Vagina (tissue), 2 donors: Measurements from ENCODE around the gene GATA3. TPM values are rescaled to one million over a fixed set of nuclear protein-coding genes. Genes with fewer than 3 reads are reported as not detected.

ENCODE experiments used
- DNase-seq, 2 donors: peaks; one replicate each; pipeline ENCODE4 v3.0.0-alpha.2; 2017; ENCODE audit errors: extremely low spot score in 2 of 2
- H3K27ac ChIP-seq: fragments of 200-600 bp; sonication (generic); one replicate; pipeline ENCODE4 v1.5.1; 2019
- H3K27me3 ChIP-seq: fragments of 200-600 bp; sonication (generic); one replicate; pipeline ENCODE4 v1.5.1; 2019
- H3K36me3 ChIP-seq, 2 donors: fragments of 200-600 bp; sonication (generic); one replicate each; pipeline ENCODE4 v1.5.1; 2017 to 2019
- H3K4me1 ChIP-seq: fragments of 200-600 bp; sonication (generic); one replicate; pipeline ENCODE4 v1.5.1; 2019
- H3K4me3 ChIP-seq, 2 donors: fragments of 200-600 bp; sonication (generic); 1 replicate in 1 of 2; 2 replicates in 1 of 2; pipeline ENCODE4 v1.5.1; 2016 to 2019
- H3K9me3 ChIP-seq: fragments of 200-600 bp; sonication (generic); one replicate; pipeline ENCODE4 v1.5.1; 2019
- POLR2A ChIP-seq, 2 donors: fragments of 450-650 bp; IDR thresholded peaks; one replicate each; pipeline ENCODE4 v1.6.1; 2017; ENCODE audit warnings: antibody characterized with exemption in 2 of 2, mild to moderate bottlenecking in 2 of 2, moderate library complexity in 2 of 2
- POLR2AphosphoS5 ChIP-seq, 2 donors: sonication (generic); formaldehyde crosslinking; IDR thresholded peaks; one replicate each; pipeline ENCODE4 v1.9.0; 2017; ENCODE audit warnings: antibody characterized with exemption in 2 of 2, mild to moderate bottlenecking in 2 of 2, low read depth in 1 of 2; ENCODE audit not compliant: insufficient read depth in 1 of 2
- intact Hi-C: fragments of 100-400 bp; cut with DNase I; formaldehyde crosslinking; loops from one replicate; pipeline ENCODE4 v1.15.1; 2023
- total RNA-seq: library from RNA; depleted of rRNA; stranded (reverse); fragments of >200 nt; gene quantifications from one replicate; pipeline ENCODE4 v1.2.3, GENCODE V29; 2016
- TF ChIP-seq, protein P1 (sequence below), 3 experiments: fragments of 450-650 bp in 2 of 3; fragments of 200-600 bp in 1 of 3; sonication (generic) in 1 of 3; IDR thresholded peaks; one replicate each; pipeline ENCODE4 v1.5.1; 2017 to 2019; ENCODE audit warnings: antibody characterized with exemption in 3 of 3, mild to moderate bottlenecking in 2 of 3, moderate library complexity in 2 of 3

Gene GATA3
- total RNA-seq, 1 donor from 2014 or later: 8.6 TPM

- no peak for TF ChIP-seq POLR2AphosphoS5 (IDR thresholded peaks at IDR 0.05; ENCODE audit: insufficient read depth in 1 of 2, low read depth in 1 of 2)
- TF ChIP-seq POLR2A (IDR thresholded peaks at IDR 0.05): no peak
- TF ChIP-seq, protein P1, sequence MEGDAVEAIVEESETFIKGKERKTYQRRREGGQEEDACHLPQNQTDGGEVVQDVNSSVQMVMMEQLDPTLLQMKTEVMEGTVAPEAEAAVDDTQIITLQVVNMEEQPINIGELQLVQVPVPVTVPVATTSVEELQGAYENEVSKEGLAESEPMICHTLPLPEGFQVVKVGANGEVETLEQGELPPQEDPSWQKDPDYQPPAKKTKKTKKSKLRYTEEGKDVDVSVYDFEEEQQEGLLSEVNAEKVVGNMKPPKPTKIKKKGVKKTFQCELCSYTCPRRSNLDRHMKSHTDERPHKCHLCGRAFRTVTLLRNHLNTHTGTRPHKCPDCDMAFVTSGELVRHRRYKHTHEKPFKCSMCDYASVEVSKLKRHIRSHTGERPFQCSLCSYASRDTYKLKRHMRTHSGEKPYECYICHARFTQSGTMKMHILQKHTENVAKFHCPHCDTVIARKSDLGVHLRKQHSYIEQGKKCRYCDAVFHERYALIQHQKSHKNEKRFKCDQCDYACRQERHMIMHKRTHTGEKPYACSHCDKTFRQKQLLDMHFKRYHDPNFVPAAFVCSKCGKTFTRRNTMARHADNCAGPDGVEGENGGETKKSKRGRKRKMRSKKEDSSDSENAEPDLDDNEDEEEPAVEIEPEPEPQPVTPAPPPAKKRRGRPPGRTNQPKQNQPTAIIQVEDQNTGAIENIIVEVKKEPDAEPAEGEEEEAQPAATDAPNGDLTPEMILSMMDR (IDR thresholded peaks at IDR 0.05): no peak
- Histone ChIP-seq H3K4me1 (peaks cover 29% of the 10 kb centered on the region), H3K9me3 (no peaks in the 10 kb centered on the region), H3K27me3 (peaks cover 4% of the 10 kb centered on the region), H3K27ac (no peak overlapping the region), H3K36me3 (no peaks in the 10 kb centered on the region), H3K4me3 (no peak overlapping the region)
- no peak for DNase-seq
- intact Hi-C loops: no loop called here
These were observed 8.8 kb downstream of the GATA3 start for GRCh38 chr10:8063128-8063908.

GRCh38 chr10:8063935-8064334 is 9.4 kb downstream of the GATA3 start:
- Histone ChIP-seq H3K27me3 (peaks cover 4% of the 10 kb centered on the region), H3K9me3 (no peaks in the 10 kb centered on the region), H3K36me3 (no peaks in the 10 kb centered on the region), H3K4me3 (no peak overlapping the region), H3K4me1 (peaks cover 22% of the 10 kb centered on the region), H3K27ac (no peak overlapping the region)
- intact Hi-C loops: no loop called here
- no peak for DNase-seq
- TF ChIP-seq, protein P1 (IDR thresholded peaks at IDR 0.05): no peak
- TF ChIP-seq POLR2A (IDR thresholded peaks at IDR 0.05): no peak
- TF ChIP-seq POLR2AphosphoS5 (IDR thresholded peaks at IDR 0.05; ENCODE audit: insufficient read depth in 1 of 2, low read depth in 1 of 2): no peak

GRCh38 chr10:8064436-8064835 is 9.9 kb downstream of the GATA3 start:
- H3K27me3 ChIP-seq: peaks cover 4% of the 10 kb centered on the region

DNA sequence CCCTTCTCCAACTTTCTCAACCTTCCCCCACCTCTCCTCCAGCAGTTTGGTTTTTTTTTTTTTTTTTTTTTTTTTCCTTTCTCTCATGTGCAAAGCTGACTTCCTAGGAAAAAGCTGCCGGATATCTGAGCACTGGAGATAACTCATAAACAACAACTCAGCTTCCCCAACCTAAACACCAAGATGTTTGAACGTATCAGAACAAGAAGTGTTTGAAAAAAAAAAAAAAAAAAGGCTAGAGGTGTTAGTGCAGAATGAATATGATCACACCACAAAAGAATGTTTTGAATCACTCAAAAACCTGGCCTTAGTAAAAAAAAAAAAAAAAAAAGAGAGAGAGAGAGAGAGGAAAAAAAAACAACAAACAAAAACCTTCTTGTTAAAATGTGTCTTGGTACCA is 11.2 kb downstream of the GATA3 start:
- H3K9me3 ChIP-seq: no peaks in the 10 kb centered on the region
- H3K27ac ChIP-seq: no peak overlapping the region
- no peak for DNase-seq
- TF ChIP-seq POLR2AphosphoS5 (IDR thresholded peaks at IDR 0.05; ENCODE audit: insufficient read depth in 1 of 2, low read depth in 1 of 2) (no peak), POLR2A (IDR thresholded peaks at IDR 0.05) (no peak)
- TF ChIP-seq, protein P1 (IDR thresholded peaks at IDR 0.05): no peak
- intact Hi-C loops: no loop called here
- H3K27me3 ChIP-seq: peaks cover 4% of the 10 kb centered on the region
- no peak overlapping the region for H3K4me3 ChIP-seq
- no peaks in the 10 kb centered on the region for H3K36me3 ChIP-seq
- peaks cover 9% of the 10 kb centered on the region for H3K4me1 ChIP-seq

More at GRCh38 chr10:8064436-8064835, 9.9 kb downstream of the GATA3 start:
- H3K36me3 ChIP-seq: no peaks in the 10 kb centered on the region
- intact Hi-C loops: no loop called here
- H3K4me3 ChIP-seq: no peak overlapping the region
- no peak overlapping the region for H3K27ac ChIP-seq
- DNase-seq: no peak
- H3K4me1 ChIP-seq: peaks cover 17% of the 10 kb centered on the region
- TF ChIP-seq POLR2A (IDR thresholded peaks at IDR 0.05): no peak
- no peaks in the 10 kb centered on the region for H3K9me3 ChIP-seq

- no peak for TF ChIP-seq POLR2AphosphoS5 (IDR thresholded peaks at IDR 0.05; ENCODE audit: insufficient read depth in 1 of 2, low read depth in 1 of 2)
- TF ChIP-seq, protein P1 (IDR thresholded peaks at IDR 0.05): no peak
- TF ChIP-seq POLR2A (IDR thresholded peaks at IDR 0.05): no peak
- intact Hi-C loops: no loop called here
These were observed 11.6 kb downstream of the GATA3 start for GRCh38 chr10:8066124-8066523.

More at GRCh38 chr10:8066124-8066523, 11.6 kb downstream of the GATA3 start:
- peaks cover 4% of the 10 kb centered on the region for H3K27me3 ChIP-seq
- H3K27ac ChIP-seq: no peak overlapping the region
- H3K36me3 ChIP-seq: no peaks in the 10 kb centered on the region
- peaks cover 13% of the 10 kb centered on the region for H3K4me1 ChIP-seq
- no peak for DNase-seq
- H3K9me3 ChIP-seq: no peaks in the 10 kb centered on the region
- H3K4me3 ChIP-seq: no peak overlapping the region
